ENCODE results near the gene PINK1.
"Not testable (repeated sequence)": the region's sequence is repeated elsewhere in the genome, so short reads cannot be mapped to it uniquely, and the experiment has no call there.

PINK1 gene

DNA sequence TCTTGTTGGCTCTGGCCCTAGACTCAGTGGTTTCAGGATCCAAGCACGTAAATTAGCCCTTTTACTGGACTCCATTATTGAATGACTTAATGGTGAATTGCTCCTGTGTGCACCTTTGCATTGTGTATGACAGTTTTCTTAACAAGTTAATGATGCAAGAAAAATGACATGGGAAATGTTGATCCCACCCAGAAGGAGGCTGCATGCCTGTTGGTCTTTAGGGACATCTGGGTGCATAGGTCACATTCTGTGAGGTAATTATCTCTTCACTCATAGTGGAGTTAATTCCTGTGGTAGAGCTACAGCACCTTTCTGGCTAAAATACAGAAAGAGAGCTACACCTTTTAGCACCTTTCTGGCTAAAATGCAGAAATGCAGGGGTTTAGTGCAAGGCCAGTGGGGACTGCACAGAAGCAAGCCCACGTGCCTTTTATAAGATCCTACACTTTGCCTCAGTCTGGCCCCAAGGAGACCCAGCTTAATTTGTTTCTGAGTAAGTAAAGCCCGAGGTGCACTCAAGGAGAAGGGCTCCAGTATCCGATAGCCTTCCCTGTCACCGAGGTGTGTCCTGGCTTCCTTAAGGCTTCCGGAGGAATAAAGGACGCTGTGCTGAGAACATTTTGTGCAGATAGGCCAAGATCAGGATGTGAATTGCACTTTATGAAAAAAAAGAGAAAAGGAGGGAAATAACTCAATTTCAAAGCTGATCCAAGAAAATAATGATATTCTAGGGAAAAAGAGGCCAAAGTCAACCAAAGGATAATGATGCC, 26.3 kb upstream of the PINK1 start:
- H3K9me3 ChIP-seq (ENCODE audit: insufficient read depth, low read depth, low read length); H2BK12ac ChIP-seq (ENCODE audit: low read length); H3K4me3 ChIP-seq (ENCODE audit: low read depth, low read length); H2AFZ ChIP-seq (ENCODE audit: insufficient read depth, low read length, poor library complexity); H3K9ac ChIP-seq (ENCODE audit: low read length); H3K4me1 ChIP-seq (ENCODE audit: control insufficient read depth in 1 of 2, insufficient read depth in 2 of 2, low read length in 2 of 2); H3K79me1 ChIP-seq (ENCODE audit: low read length); H3K27me3 ChIP-seq (ENCODE audit: insufficient read depth, low read length); H3K14ac ChIP-seq (ENCODE audit: low read length); H3K4ac ChIP-seq (ENCODE audit: low read depth, low read length); H4K91ac ChIP-seq (ENCODE audit: low read depth, low read length); H3K18ac ChIP-seq (ENCODE audit: low read length); H3K23ac ChIP-seq (ENCODE audit: low read length); H2BK5ac ChIP-seq (ENCODE audit: low read depth, low read length, poor library complexity); H4K12ac ChIP-seq (ENCODE audit: low read depth, low read length); H3K36me3 ChIP-seq (ENCODE audit: control insufficient read depth in 1 of 2, insufficient read depth in 2 of 2, low read length in 2 of 2); H4K8ac ChIP-seq (ENCODE audit: low read depth, low read length); H3K27ac ChIP-seq (ENCODE audit: low read depth, low read length); H3K79me2 ChIP-seq (ENCODE audit: control insufficient read depth, insufficient read depth, low read length, poor library complexity); H3K4me2 ChIP-seq (ENCODE audit: low read length); H2AK5ac ChIP-seq (ENCODE audit: low read length); H2BK120ac ChIP-seq (ENCODE audit: insufficient read depth, low read length, poor library complexity): not testable (repeated sequence)
- peak; percentile 58 to 79 for DNase-seq
- no CpG with 5 or more reads among the region's 7 CpGs for WGBS (ENCODE audit: extremely low coverage, insufficient coverage, insufficient read length)

DNA sequence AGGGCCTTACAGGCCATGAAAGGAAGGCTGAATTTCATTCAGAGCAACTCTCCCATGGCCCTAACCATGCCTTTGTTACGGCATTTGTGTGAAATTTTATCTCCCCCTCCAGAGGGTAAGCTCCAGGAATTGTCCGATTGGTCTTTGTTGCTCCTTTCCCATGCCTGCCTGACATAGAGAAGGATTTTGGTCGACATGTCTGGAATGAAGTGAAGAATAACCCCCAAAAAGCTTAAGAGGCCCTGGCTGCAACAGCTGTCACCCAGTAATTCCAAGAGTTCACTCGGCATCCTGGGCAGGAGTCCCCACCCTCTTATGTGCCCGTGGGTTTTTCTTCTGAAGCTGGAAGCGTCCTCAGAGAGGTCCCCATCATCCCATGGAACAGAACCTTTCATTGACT, 23.7 kb upstream of the PINK1 start:
- no peak overlapping the region for H2BK5ac ChIP-seq (ENCODE audit: low read depth, low read length, poor library complexity)
- no peaks in the 10 kb centered on the region for H3K27me3 ChIP-seq (ENCODE audit: insufficient read depth, low read length)
- no peak overlapping the region for H2AK5ac ChIP-seq (ENCODE audit: low read length)
- H2BK12ac ChIP-seq (ENCODE audit: low read length): no peak overlapping the region
- H3K9me3 ChIP-seq (ENCODE audit: insufficient read depth, low read depth, low read length): no peaks in the 10 kb centered on the region
- H3K9ac ChIP-seq (ENCODE audit: low read length): no peak overlapping the region
- H4K91ac ChIP-seq (ENCODE audit: low read depth, low read length): no peak overlapping the region
- no peak overlapping the region for H3K14ac ChIP-seq (ENCODE audit: low read length)
- no peak overlapping the region for H4K8ac ChIP-seq (ENCODE audit: low read depth, low read length)
- no peak overlapping the region for H2AFZ ChIP-seq (ENCODE audit: insufficient read depth, low read length, poor library complexity)
- DNase-seq: no peak
- no peaks in the 10 kb centered on the region for H3K79me2 ChIP-seq (ENCODE audit: control insufficient read depth, insufficient read depth, low read length, poor library complexity)
- no peaks in the 10 kb centered on the region for H3K36me3 ChIP-seq (ENCODE audit: control insufficient read depth in 1 of 2, insufficient read depth in 2 of 2, low read length in 2 of 2)
- H3K27ac ChIP-seq (ENCODE audit: low read depth, low read length): no peak overlapping the region
- no peak overlapping the region for H3K23ac ChIP-seq (ENCODE audit: low read length)
- peaks cover 2% of the 10 kb centered on the region for H3K79me1 ChIP-seq (ENCODE audit: low read length)
- H3K4ac ChIP-seq (ENCODE audit: low read depth, low read length): no peak overlapping the region
- H3K4me1 ChIP-seq (ENCODE audit: control insufficient read depth in 1 of 2, insufficient read depth in 2 of 2, low read length in 2 of 2): peaks cover 10 to 11% of the 10 kb centered on the region in 2 experiments
- no CpG with 5 or more reads among the region's 6 CpGs for WGBS (ENCODE audit: extremely low coverage, insufficient coverage, insufficient read length)
- no peak overlapping the region for H3K4me3 ChIP-seq (ENCODE audit: low read depth, low read length)
- H3K18ac ChIP-seq (ENCODE audit: low read length): no peak overlapping the region
- no peak overlapping the region for H4K12ac ChIP-seq (ENCODE audit: low read depth, low read length)
- H3K4me2 ChIP-seq (ENCODE audit: low read length): no peak overlapping the region
- H2BK120ac ChIP-seq (ENCODE audit: insufficient read depth, low read length, poor library complexity): no peak overlapping the region

DNA sequence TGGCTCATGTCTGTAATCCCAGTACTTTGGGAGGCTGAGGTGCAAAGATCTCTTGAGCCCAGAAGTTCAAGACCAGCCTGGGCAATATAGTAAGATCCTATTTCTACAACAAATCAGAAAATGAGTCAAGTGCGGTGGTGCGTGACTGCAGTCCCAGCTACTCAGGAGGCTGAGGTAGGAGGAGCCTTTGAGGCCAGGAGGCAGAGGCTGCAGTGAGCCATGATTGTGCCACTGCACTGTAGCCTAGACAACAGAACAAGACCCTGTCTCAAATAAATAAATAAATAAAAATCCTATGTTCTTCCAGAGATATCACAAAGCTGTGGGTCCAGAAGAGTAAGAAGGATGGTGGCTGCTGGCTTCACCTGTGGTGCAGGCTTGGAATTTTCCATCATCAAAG, 22.3 kb upstream of the PINK1 start:
- peak; percentile 79 to 89 for DNase-seq
- Histone ChIP-seq H2AFZ (ENCODE audit: insufficient read depth, low read length, poor library complexity) (no peak overlapping the region), H3K4me1 (ENCODE audit: control insufficient read depth in 1 of 2, insufficient read depth in 2 of 2, low read length in 2 of 2) (peaks cover 10 to 11% of the 10 kb centered on the region in 2 experiments), H4K91ac (ENCODE audit: low read depth, low read length) (no peak overlapping the region), H3K27ac (ENCODE audit: low read depth, low read length) (no peak overlapping the region), H3K36me3 (ENCODE audit: control insufficient read depth in 1 of 2, insufficient read depth in 2 of 2, low read length in 2 of 2) (no peaks in the 10 kb centered on the region), H4K12ac (ENCODE audit: low read depth, low read length) (no peak overlapping the region), H3K79me2 (ENCODE audit: control insufficient read depth, insufficient read depth, low read length, poor library complexity) (no peaks in the 10 kb centered on the region), H3K4me3 (ENCODE audit: low read depth, low read length) (no peak overlapping the region), H3K79me1 (ENCODE audit: low read length) (peaks cover 2% of the 10 kb centered on the region), H3K4ac (ENCODE audit: low read depth, low read length) (no peak overlapping the region), H4K8ac (ENCODE audit: low read depth, low read length) (no peak overlapping the region), H3K23ac (ENCODE audit: low read length) (no peak overlapping the region), H3K4me2 (ENCODE audit: low read length) (no peak overlapping the region), H3K9me3 (ENCODE audit: insufficient read depth, low read depth, low read length) (no peaks in the 10 kb centered on the region), H2BK12ac (ENCODE audit: low read length) (no peak overlapping the region), H2BK5ac (ENCODE audit: low read depth, low read length, poor library complexity) (no peak overlapping the region), H2AK5ac (ENCODE audit: low read length) (no peak overlapping the region), H3K9ac (ENCODE audit: low read length) (no peak overlapping the region), H3K14ac (ENCODE audit: low read length) (no peak overlapping the region), H3K18ac (ENCODE audit: low read length) (no peak overlapping the region), H3K27me3 (ENCODE audit: insufficient read depth, low read length) (no peaks in the 10 kb centered on the region), H2BK120ac (ENCODE audit: insufficient read depth, low read length, poor library complexity) (no peak overlapping the region)
- no CpG with 5 or more reads among the region's 2 CpGs for WGBS (ENCODE audit: extremely low coverage, insufficient coverage, insufficient read length)

DNA sequence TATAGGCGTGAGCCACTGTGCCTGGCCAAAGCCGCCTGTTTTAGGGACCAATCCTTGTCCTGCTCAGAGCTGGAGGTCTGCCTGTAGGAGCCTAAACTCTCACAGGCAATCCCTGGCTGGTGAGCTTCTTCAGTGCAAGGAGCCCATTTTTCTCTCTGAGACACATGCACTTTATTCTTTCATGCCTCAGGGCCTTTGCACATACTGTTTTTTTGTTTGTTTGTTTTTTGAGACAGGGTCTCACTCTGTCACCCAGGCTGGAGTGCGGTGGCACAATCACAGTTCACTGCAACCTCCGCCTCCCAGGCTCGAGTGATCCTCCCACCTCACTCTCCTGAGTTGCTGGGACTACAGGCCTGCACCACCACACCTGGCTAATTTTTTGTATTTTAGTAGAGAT, 21.6 kb upstream of the PINK1 start:
- WGBS (ENCODE audit: extremely low coverage, insufficient coverage, insufficient read length): no CpG with 5 or more reads among the region's 5 CpGs
- no peak overlapping the region for H2BK120ac ChIP-seq (ENCODE audit: insufficient read depth, low read length, poor library complexity)
- peak in 1 of 2 donors; percentile 40 for DNase-seq
- H4K12ac ChIP-seq (ENCODE audit: low read depth, low read length): no peak overlapping the region
- no peaks in the 10 kb centered on the region for H3K36me3 ChIP-seq (ENCODE audit: control insufficient read depth in 1 of 2, insufficient read depth in 2 of 2, low read length in 2 of 2)
- peaks cover 10 to 11% of the 10 kb centered on the region in 2 experiments for H3K4me1 ChIP-seq (ENCODE audit: control insufficient read depth in 1 of 2, insufficient read depth in 2 of 2, low read length in 2 of 2)
- H3K79me1 ChIP-seq (ENCODE audit: low read length): peaks cover 2% of the 10 kb centered on the region
- no peak overlapping the region for H2AFZ ChIP-seq (ENCODE audit: insufficient read depth, low read length, poor library complexity)
- no peak overlapping the region for H2BK12ac ChIP-seq (ENCODE audit: low read length)
- no peak overlapping the region for H3K4me2 ChIP-seq (ENCODE audit: low read length)
- H4K8ac ChIP-seq (ENCODE audit: low read depth, low read length): no peak overlapping the region
- no peak overlapping the region for H3K14ac ChIP-seq (ENCODE audit: low read length)
- H3K4ac ChIP-seq (ENCODE audit: low read depth, low read length): no peak overlapping the region
- no peaks in the 10 kb centered on the region for H3K27me3 ChIP-seq (ENCODE audit: insufficient read depth, low read length)
- H3K79me2 ChIP-seq (ENCODE audit: control insufficient read depth, insufficient read depth, low read length, poor library complexity): no peaks in the 10 kb centered on the region
- H3K27ac ChIP-seq (ENCODE audit: low read depth, low read length): no peak overlapping the region
- H3K23ac ChIP-seq (ENCODE audit: low read length): no peak overlapping the region
- H3K9ac ChIP-seq (ENCODE audit: low read length): no peak overlapping the region
- H4K91ac ChIP-seq (ENCODE audit: low read depth, low read length): no peak overlapping the region
- H3K18ac ChIP-seq (ENCODE audit: low read length): no peak overlapping the region
- no peak overlapping the region for H3K4me3 ChIP-seq (ENCODE audit: low read depth, low read length)
- H3K9me3 ChIP-seq (ENCODE audit: insufficient read depth, low read depth, low read length): no peaks in the 10 kb centered on the region
- H2AK5ac ChIP-seq (ENCODE audit: low read length): no peak overlapping the region
- no peak overlapping the region for H2BK5ac ChIP-seq (ENCODE audit: low read depth, low read length, poor library complexity)
